Loucy (cell line): Measurements from ENCODE around the gene CD164.

Experiments
- H2AFZ ChIP-seq: fragments of 200-600 bp; sonication (generic); 2 replicates; pipeline ENCODE4 v1.6.0; 2016; ENCODE audit warnings: antibody characterized with exemption, mild to moderate bottlenecking, low read length, moderate library complexity
- H3F3A ChIP-seq: fragments of 200-600 bp; 2 replicates; pipeline ENCODE4 v1.6.0; 2016; ENCODE audit warnings: antibody characterized with exemption, low read depth, mild to moderate bottlenecking
- H3K27me3 ChIP-seq: fragments of 200-600 bp; sonication (generic); 2 replicates; pipeline ENCODE4 v1.6.1; 2014; ENCODE audit warnings: low read length, mild to moderate bottlenecking; ENCODE audit not compliant: insufficient read depth, poor library complexity, severe bottlenecking
- H3K36me3 ChIP-seq: fragments of 200-600 bp; sonication (generic); 2 replicates; pipeline ENCODE4 v1.6.1; 2016; ENCODE audit warnings: low read length; ENCODE audit not compliant: insufficient read depth
- H3K4me1 ChIP-seq: fragments of 200-600 bp; sonication (generic); 2 replicates; pipeline ENCODE4 v1.5.1; 2014; ENCODE audit warnings: low read length, mild to moderate bottlenecking; ENCODE audit not compliant: insufficient read depth, poor library complexity, severe bottlenecking
- H3K4me2 ChIP-seq: fragments of 200-600 bp; sonication (generic); 2 replicates; pipeline ENCODE4 v1.6.0; 2014; ENCODE audit warnings: antibody characterized with exemption, low read length, low read depth, mild to moderate bottlenecking; ENCODE audit not compliant: poor library complexity, severe bottlenecking
- H3K4me3 ChIP-seq: fragments of 200-600 bp; sonication (generic); 2 replicates; pipeline ENCODE4 v1.5.1; 2014; ENCODE audit warnings: low read length, mild to moderate bottlenecking, mixed read lengths; ENCODE audit not compliant: poor library complexity, severe bottlenecking
- H3K79me2 ChIP-seq: fragments of 200-600 bp; sonication (generic); 2 replicates; pipeline ENCODE4 v1.6.1; 2014; ENCODE audit warnings: low read length; ENCODE audit not compliant: insufficient read depth
- H3K9ac ChIP-seq: fragments of 200-600 bp; sonication (generic); 2 replicates; pipeline ENCODE4 v1.6.0; 2014; ENCODE audit warnings: mild to moderate bottlenecking, low read depth, low read length, moderate library complexity; ENCODE audit not compliant: poor library complexity, severe bottlenecking
- H3K9me2 ChIP-seq: fragments of 200-600 bp; sonication (generic); replicated peaks from 2 replicates; pipeline ENCODE4 v1.6.1; 2016; ENCODE audit warnings: low read depth, low read length, mixed read lengths
- H3K9me3 ChIP-seq: fragments of 200-600 bp; sonication (generic); 2 replicates; pipeline ENCODE4 v1.6.1; 2014; ENCODE audit warnings: mild to moderate bottlenecking, antibody characterized with exemption, low read length, low read depth; ENCODE audit not compliant: insufficient read depth
- H4K20me1 ChIP-seq: fragments of 200-600 bp; sonication (generic); 2 replicates; pipeline ENCODE4 v1.6.0; 2014; ENCODE audit warnings: antibody characterized with exemption, low read length, mild to moderate bottlenecking; ENCODE audit not compliant: insufficient read depth, poor library complexity, severe bottlenecking
- CTCF ChIP-seq: fragments of 200-600 bp; sonication (generic); conservative IDR thresholded peaks from 2 replicates; pipeline ENCODE4 v1.5.1; 2014; ENCODE audit warnings: mild to moderate bottlenecking, antibody characterized with exemption, low read length
- EZH2phosphoT487 ChIP-seq: fragments of 200-600 bp; IDR thresholded peaks from 2 replicates; pipeline ENCODE4 v1.6.1; 2018; ENCODE audit warnings: antibody characterized with exemption, mild to moderate bottlenecking, moderate library complexity, borderline replicate concordance

CD164 gene

DNA sequence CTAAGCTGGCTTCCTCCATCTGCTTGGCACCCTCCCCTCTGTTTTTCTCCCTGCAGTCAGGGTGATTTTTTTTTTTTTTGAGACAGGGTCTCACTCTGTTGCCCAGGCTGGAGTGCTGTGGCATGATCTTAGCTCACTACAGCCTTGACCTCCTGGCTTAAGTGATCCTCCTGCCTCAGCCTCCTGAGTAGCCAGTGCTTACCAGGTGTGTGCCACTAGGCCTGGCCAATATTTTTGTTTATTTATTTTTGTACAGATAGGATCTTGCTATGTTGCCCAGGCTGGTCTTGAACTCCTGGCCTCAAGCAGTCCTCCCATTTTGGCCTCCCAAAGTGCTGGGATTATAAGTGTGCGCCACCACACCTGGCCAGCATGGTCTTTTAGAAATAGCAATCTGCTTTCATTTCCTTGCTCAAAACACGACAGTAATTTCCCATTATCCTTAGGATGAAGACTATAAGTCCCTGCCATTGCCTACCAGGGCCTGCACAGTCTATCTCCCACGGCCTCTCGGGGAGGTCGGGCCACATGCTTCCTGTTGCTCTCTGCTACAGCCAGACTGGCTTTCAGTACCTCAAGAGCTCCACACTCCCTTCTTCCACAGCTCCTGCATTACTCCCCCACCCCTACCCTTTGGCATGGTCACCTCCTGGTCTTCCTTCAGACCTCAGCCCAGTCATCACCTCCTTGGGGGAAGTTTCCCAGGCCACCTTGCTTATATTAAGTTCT lies 11.1 kb upstream of the CD164 start:
- TF ChIP-seq CTCF (no peak), EZH2phosphoT487 (no peak)
- no peak overlapping the region for H3K4me3 ChIP-seq
- H3K9ac ChIP-seq = no peak overlapping the region
- H3K4me2 ChIP-seq = no peak overlapping the region
- H3K4me1 ChIP-seq = peaks cover 17% of the 10 kb centered on the region
- no peaks in the 10 kb centered on the region for H3K79me2 ChIP-seq
- H3F3A ChIP-seq = no peaks in the 10 kb centered on the region
- H3K27me3 ChIP-seq = no peaks in the 10 kb centered on the region
- H4K20me1 ChIP-seq = no peaks in the 10 kb centered on the region
- no peaks in the 10 kb centered on the region for H3K36me3 ChIP-seq
- H2AFZ ChIP-seq = no peak overlapping the region
- no peaks in the 10 kb centered on the region for H3K9me2 ChIP-seq
- no peaks in the 10 kb centered on the region for H3K9me3 ChIP-seq

GRCh38 chr6:109389650-109390274 lies 7.5 kb upstream of the CD164 start:
- H3K4me2 ChIP-seq = no peak overlapping the region
- no peaks in the 10 kb centered on the region for H4K20me1 ChIP-seq
- H3K4me1 ChIP-seq = peaks cover 17% of the 10 kb centered on the region
- no peaks in the 10 kb centered on the region for H3K79me2 ChIP-seq
- no peaks in the 10 kb centered on the region for H3K36me3 ChIP-seq
- no peak overlapping the region for H3K9ac ChIP-seq
- no peak overlapping the region for H3K4me3 ChIP-seq
- H3F3A ChIP-seq = no peaks in the 10 kb centered on the region
- TF ChIP-seq CTCF (no peak), EZH2phosphoT487 (no peak)
- H3K9me3 ChIP-seq = no peaks in the 10 kb centered on the region
- no peaks in the 10 kb centered on the region for H3K27me3 ChIP-seq
- H3K9me2 ChIP-seq = no peaks in the 10 kb centered on the region
- no peak overlapping the region for H2AFZ ChIP-seq

DNA sequence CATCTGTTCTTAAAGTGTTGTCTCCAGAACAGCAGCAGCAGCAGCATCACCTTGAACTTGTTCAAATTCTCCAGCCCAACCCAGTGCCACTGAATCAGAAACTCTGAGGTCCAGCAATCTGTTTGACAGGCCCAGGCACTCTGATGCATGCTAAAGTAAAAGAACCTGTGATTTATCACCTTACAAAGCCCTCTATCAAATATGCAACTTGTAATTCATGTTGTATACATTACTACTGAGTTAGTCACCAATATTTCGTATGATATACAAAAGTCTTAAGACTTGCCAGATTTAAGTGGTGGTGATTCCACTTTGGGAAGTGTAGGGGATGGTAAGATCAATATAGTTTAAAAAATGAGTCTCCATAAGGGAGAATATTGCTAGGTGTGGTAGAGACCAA lies 6.0 kb upstream of the CD164 start:
- no peaks in the 10 kb centered on the region for H3F3A ChIP-seq
- no peaks in the 10 kb centered on the region for H3K9me3 ChIP-seq
- H2AFZ ChIP-seq = no peak overlapping the region
- peaks cover 23% of the 10 kb centered on the region for H3K4me1 ChIP-seq
- no peak overlapping the region for H3K9ac ChIP-seq
- H3K9me2 ChIP-seq = no peaks in the 10 kb centered on the region
- H3K36me3 ChIP-seq = no peaks in the 10 kb centered on the region
- no peak overlapping the region for H3K4me2 ChIP-seq
- H3K79me2 ChIP-seq = no peaks in the 10 kb centered on the region
- no peaks in the 10 kb centered on the region for H3K27me3 ChIP-seq
- TF ChIP-seq EZH2phosphoT487 = no peak
- TF ChIP-seq CTCF = no peak
- no peak overlapping the region for H3K4me3 ChIP-seq
- no peaks in the 10 kb centered on the region for H4K20me1 ChIP-seq
